Measurements from ENCODE around the gene KCND2. TPM values are rescaled to one million over a fixed set of nuclear protein-coding genes. Genes with fewer than 3 reads are reported as not detected.

The KCND2 gene
- total and polyA plus RNA-seq, 12 donors, result 0.04 to 0.64 (median 0.16) TPM; not detected in 4

GRCh38 chr7:120588416-120588815 lies 315.4 kb downstream of the KCND2 start:
- Histone ChIP-seq H3K4me3 (no peak overlapping the region), H3K4me1 (no peaks in the 10 kb centered on the region), H3K9me3 (no peaks in the 10 kb centered on the region), H3K36me3 (no peaks in the 10 kb centered on the region), H3K27ac (no peak overlapping the region), H3K27me3 (no peaks in the 10 kb centered on the region)
- 3 to 9% methylated on average over 1 of the region's 1 CpG for WGBS, 2 donors
- intact Hi-C loops (cut with DNase I), result no loop called here
- TF ChIP-seq CTCF (IDR thresholded peaks at IDR 0.05), result no peak
- no peak for ATAC-seq
- DNase-seq, result no peak

GRCh38 chr7:120588862-120589261 lies 315.9 kb downstream of the KCND2 start:
- DNase-seq (no peak), ATAC-seq (no peak)
- no peak for TF ChIP-seq CTCF (IDR thresholded peaks at IDR 0.05)
- H3K27me3 ChIP-seq, result no peaks in the 10 kb centered on the region
- H3K4me1 ChIP-seq, result no peaks in the 10 kb centered on the region
- H3K36me3 ChIP-seq, result no peaks in the 10 kb centered on the region
- WGBS, 2 donors, result 59 to 79% methylated on average over 2 of the region's 2 CpGs
- H3K27ac ChIP-seq, result no peak overlapping the region
- no peaks in the 10 kb centered on the region for H3K9me3 ChIP-seq
- intact Hi-C loops (cut with DNase I), result no loop called here
- no peak overlapping the region for H3K4me3 ChIP-seq

- Histone ChIP-seq H3K27ac (no peak overlapping the region), H3K27me3 (no peaks in the 10 kb centered on the region), H3K4me3 (no peak overlapping the region), H3K36me3 (no peaks in the 10 kb centered on the region), H3K4me1 (no peaks in the 10 kb centered on the region), H3K9me3 (no peaks in the 10 kb centered on the region)
- WGBS, 2 donors, result 96 to 100% methylated on average over 1 of the region's 1 CpG
- ATAC-seq, result no peak
- TF ChIP-seq CTCF (IDR thresholded peaks at IDR 0.05), result no peak
- intact Hi-C loops (cut with DNase I), result no loop called here
- no peak for DNase-seq
Observed at GRCh38 chr7:120600607-120601006, 327.6 kb downstream of the KCND2 start.

- no peak for DNase-seq
- H3K27ac ChIP-seq, result no peak overlapping the region
- no peaks in the 10 kb centered on the region for H3K36me3 ChIP-seq
- no peak for ATAC-seq
- H3K9me3 ChIP-seq, result no peaks in the 10 kb centered on the region
- no peaks in the 10 kb centered on the region for H3K4me1 ChIP-seq
- intact Hi-C loops (cut with DNase I), result no loop called here
- H3K4me3 ChIP-seq, result no peak overlapping the region
- no peak for TF ChIP-seq CTCF (IDR thresholded peaks at IDR 0.05)
- H3K27me3 ChIP-seq, result no peaks in the 10 kb centered on the region
Observed at GRCh38 chr7:120603366-120603765, 330.4 kb downstream of the KCND2 start.

Measured in heart right ventricle (tissue), 16 donors.